ENCODE measurements around the gene MAT1A. TPM values are rescaled to one million over a fixed set of nuclear protein-coding genes. Genes with fewer than 3 reads are reported as not detected.
"Not testable (repeated sequence)": the region's sequence is repeated elsewhere in the genome, so short reads cannot be mapped to it uniquely, and the experiment has no call there.

The MAT1A gene
- polyA plus RNA-seq (ENCODE audit: insufficient read length in 12 of 12), result 1 to 10 TPM in 1 of 12 donors, under 1 TPM in 6, not detected in 5; 0.06 to 1.1 (median 0.09) TPM
- long read RNA-seq, donor 1, result 0 reads
- long read RNA-seq, donor 2, result 0 reads
- long read RNA-seq, donor 3, result 0 reads
- long read RNA-seq, donor 4, result 0 reads
- long read RNA-seq, donor 5, result 0 reads
- long read RNA-seq, donor 6, result 0 reads
- long read RNA-seq, donor 7, result 0 reads
- long read RNA-seq, donor 8, result 0 reads
- long read RNA-seq, donor 9, result 0 reads
- long read RNA-seq, donor 10, result 0 reads
- long read RNA-seq, donor 11, partial matches to known transcripts, result 0 of 1 reads
- long read RNA-seq, donor 11, other reads (novel, unspliced or antisense), result 0 of 1 reads

GRCh38 chr10:80289451-80290287, at the start of gene MAT1A:
Gene MAT1A (minus strand): TSS chr10:80289658. CDS start chr10:80289423, 235 bp downstream.
- DNase-seq, result no peak

- no peak for DNase-seq
Observed at GRCh38 chr10:80333983-80334382, 44.5 kb upstream of the MAT1A start.

- DNase-seq, result no peak
Observed at GRCh38 chr10:80324891-80325364, 35.5 kb upstream of the MAT1A start.

GRCh38 chr10:80324086-80324485, 34.6 kb upstream of the MAT1A start:
- DNase-seq, result no peak

GRCh38 chr10:80323311-80323710, 33.9 kb upstream of the MAT1A start:
- no peak for DNase-seq

GRCh38 chr10:80322711-80323110, 33.3 kb upstream of the MAT1A start:
- DNase-seq, result no peak

GRCh38 chr10:80322158-80322557, 32.7 kb upstream of the MAT1A start:
- no peak for DNase-seq

- no peak for DNase-seq
Observed at GRCh38 chr10:80321183-80321582, 31.7 kb upstream of the MAT1A start.

- no peak for DNase-seq
Observed at GRCh38 chr10:80320377-80320776, 30.9 kb upstream of the MAT1A start.

GRCh38 chr10:80319725-80320290, 30.4 kb upstream of the MAT1A start:
- no peak for DNase-seq

GRCh38 chr10:80319318-80319717, 29.9 kb upstream of the MAT1A start:
- no peak for DNase-seq

GRCh38 chr10:80318742-80319141, 29.3 kb upstream of the MAT1A start:
- DNase-seq, result no peak

GRCh38 chr10:80315391-80315790, 25.9 kb upstream of the MAT1A start:
- no peak for DNase-seq

GRCh38 chr10:80313523-80313922, 24.1 kb upstream of the MAT1A start:
- no peak for DNase-seq

- not testable (repeated sequence) for DNase-seq
Observed at GRCh38 chr10:80305989-80306388, 16.5 kb upstream of the MAT1A start.

GRCh38 chr10:80296942-80297341, 7.5 kb upstream of the MAT1A start:
- no peak for DNase-seq

GRCh38 chr10:80292607-80293239, 3.3 kb upstream of the MAT1A start:
- no peak for DNase-seq

- DNase-seq, result no peak
Observed at GRCh38 chr10:80290474-80291220, 1.2 kb upstream of the MAT1A start.

- DNase-seq, result no peak
Observed at GRCh38 chr10:80288849-80289248, 609 bp downstream of the MAT1A start.

- no peak for DNase-seq
Observed at GRCh38 chr10:80284522-80284921, 4.9 kb downstream of the MAT1A start.

- DNase-seq, result no peak
Observed at GRCh38 chr10:80283536-80284199, 5.8 kb downstream of the MAT1A start.

All from muscle of arm (tissue), 14 donors.